ENCODE data around the gene CTSW.
A peak's percentile ranks its signal among the peaks of the same experiment; 100 is the strongest.

Gene CTSW

GRCh38 chr11:65856689-65857499 is 22.7 kb upstream of the CTSW start:
- DNase-seq = peak; percentile 41 to 83 (median 59)

- peak; percentile 58 to 67 (median 66) for DNase-seq
Observed at GRCh38 chr11:65857500-65857852, 22.2 kb upstream of the CTSW start.

- peak; percentile 88 to 97 (median 92) for DNase-seq
Observed at GRCh38 chr11:65857853-65858680, 21.6 kb upstream of the CTSW start, which contains the start of gene CFL1. Gene CFL1 (minus strand): TSS chr11:65858180. CDS start chr11:65858099, 81 bp downstream.

GRCh38 chr11:65858681-65859087 is 21.0 kb upstream of the CTSW start:
- DNase-seq = no peak

GRCh38 chr11:65859095-65859811 is 20.4 kb upstream of the CTSW start:
- DNase-seq = peak; percentile 82 to 93 (median 90)

- peak in 1 of 4 experiments; percentile 51 for DNase-seq
Observed at GRCh38 chr11:65859812-65860277, 19.8 kb upstream of the CTSW start.

- DNase-seq = peak; percentile 92 to 96 (median 95)
Observed at GRCh38 chr11:65860278-65861164, 19.1 kb upstream of the CTSW start, which contains the start of gene MUS81. Gene MUS81 (plus strand): TSS chr11:65860433. CDS start chr11:65860754, 321 bp downstream.

- DNase-seq = no peak
Observed at GRCh38 chr11:65861165-65861505, 18.5 kb upstream of the CTSW start.

GRCh38 chr11:65861533-65862183 is 18.0 kb upstream of the CTSW start:
- DNase-seq = no peak

GRCh38 chr11:65862191-65862735 is 17.4 kb upstream of the CTSW start:
- DNase-seq = no peak

- DNase-seq = no peak
Observed at GRCh38 chr11:65862941-65863888, 16.4 kb upstream of the CTSW start.

GRCh38 chr11:65863889-65864705 is 15.5 kb upstream of the CTSW start:
- no peak for DNase-seq

- DNase-seq = no peak
Observed at GRCh38 chr11:65864706-65865471, 14.7 kb upstream of the CTSW start.

GRCh38 chr11:65865550-65866172 is 14.0 kb upstream of the CTSW start:
- DNase-seq = no peak

GRCh38 chr11:65866509-65867283 is 12.9 kb upstream of the CTSW start:
- no peak for DNase-seq

GRCh38 chr11:65867284-65868071 is 12.2 kb upstream of the CTSW start:
- DNase-seq = no peak
